Measurements from ENCODE around the gene DTD2. TPM values are rescaled to one million over a fixed set of nuclear protein-coding genes. Genes with fewer than 3 reads are reported as not detected.

DTD2 gene
- total and polyA plus RNA-seq, 12 donors = 4.2 to 9.5 (median 6.4) TPM

- Histone ChIP-seq H3K27ac (no peak overlapping the region), H3K4me1 (peaks cover 0 to 23% (median 0%) of the 10 kb centered on the region in 9 donors), H3K36me3 (peaks cover 0 to 76% (median 36%) of the 10 kb centered on the region in 9 donors), H3K9me3 (no peaks in the 10 kb centered on the region), H3K4me3 (no peak overlapping the region), H3K27me3 (no peaks in the 10 kb centered on the region)
- DNase-seq (no peak), ATAC-seq (no peak)
- WGBS, 2 donors = 88 to 93% methylated on average over 5 of the region's 5 CpGs
- intact Hi-C loops (cut with DNase I) = no loop called here
- no peak for TF ChIP-seq CTCF (IDR thresholded peaks at IDR 0.05)
Measured at GRCh38 chr14:31400031-31400638, 57.2 kb downstream of the DTD2 start.

Other genes with a start within 250 kb of the DTD2 start
- gene HECTD1, start 249.7 kb downstream of the DTD2 start, total RNA-seq = 100 to 1,000 TPM; 126 to 189 (median 159) TPM
- 10 to 100 TPM; 49.5 to 72.7 TPM for gene HECTD1, start 249.7 kb downstream of the DTD2 start, polyA plus RNA-seq
- 10 to 100 TPM; 39.7 to 55.1 (median 46.2) TPM for gene HEATR5A, start 37.0 kb downstream of the DTD2 start, total RNA-seq
- 10 to 100 TPM; 17.0 to 65.0 TPM for gene HEATR5A, start 37.0 kb downstream of the DTD2 start, polyA plus RNA-seq
- gene GPR33, start 30.5 kb upstream of the DTD2 start, total RNA-seq = not detected
- gene GPR33, start 30.5 kb upstream of the DTD2 start, polyA plus RNA-seq = not detected
- gene NUBPL, start 103.9 kb upstream of the DTD2 start, total RNA-seq = 10 to 100 TPM; 19.3 to 32.0 (median 24.7) TPM
- gene NUBPL, start 103.9 kb upstream of the DTD2 start, polyA plus RNA-seq = 1 to 10 TPM; 4.0 to 5.3 TPM

Measured in heart right ventricle (tissue), 16 donors.